Stimulated activated CD4-positive, alpha-beta T cell treated with anti-CD3 and anti-CD28 coated beads, TNF-alpha, amount 100 ng/mL, for 24 hours (primary cell): Measurements from ENCODE around the gene KRTAP3-1.

Source experiments
- DNase-seq, 3 experiments: peaks; one replicate each; pipeline ENCODE4 v3.0.0-alpha.2; 2020; ENCODE audit warnings: low read depth in 3 of 3

Gene KRTAP3-1

GRCh38 chr17:40978575-40979151, 30.3 kb downstream of the KRTAP3-1 start:
- DNase-seq, result no peak

DNA sequence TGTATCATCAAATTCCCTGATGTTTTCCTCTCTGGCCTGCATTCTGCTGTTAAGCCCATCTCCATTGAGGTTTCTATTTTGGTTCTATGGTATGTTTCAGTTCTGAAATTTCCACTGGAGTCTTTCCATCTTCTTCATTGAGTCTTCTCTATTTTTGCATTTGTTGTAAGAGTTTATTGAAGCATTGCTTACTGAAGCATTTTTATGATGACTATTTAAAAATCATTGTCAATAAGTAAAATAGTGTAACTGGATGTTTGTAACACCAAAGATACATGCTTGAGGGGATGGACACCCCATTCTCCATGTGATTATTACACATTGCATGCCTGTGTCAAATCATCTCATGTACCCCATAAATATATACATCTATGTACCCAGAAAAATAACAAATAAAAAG, 33.4 kb downstream of the KRTAP3-1 start:
- no peak for DNase-seq

DNA sequence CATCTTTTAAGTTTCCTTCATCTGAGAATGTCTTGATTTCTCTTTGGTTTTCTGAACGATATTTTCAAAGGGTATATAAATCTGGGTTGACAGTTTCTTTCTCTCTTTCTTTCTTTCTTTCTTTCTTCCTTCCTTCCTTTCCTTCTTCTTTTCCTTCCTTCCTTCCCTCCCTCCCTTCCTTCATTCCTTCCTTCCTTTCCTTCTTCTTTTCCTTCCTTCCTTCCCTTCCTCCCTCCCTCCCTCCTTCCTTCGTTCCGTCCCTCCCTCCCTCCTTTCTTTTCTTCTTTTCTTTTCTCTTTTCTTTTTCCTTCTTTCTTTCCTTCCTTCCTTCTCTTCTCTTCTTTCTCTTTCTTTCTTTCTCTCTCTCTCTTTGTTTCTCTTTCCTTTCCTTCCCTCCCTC, 34.6 kb downstream of the KRTAP3-1 start:
- DNase-seq, result no peak

DNA sequence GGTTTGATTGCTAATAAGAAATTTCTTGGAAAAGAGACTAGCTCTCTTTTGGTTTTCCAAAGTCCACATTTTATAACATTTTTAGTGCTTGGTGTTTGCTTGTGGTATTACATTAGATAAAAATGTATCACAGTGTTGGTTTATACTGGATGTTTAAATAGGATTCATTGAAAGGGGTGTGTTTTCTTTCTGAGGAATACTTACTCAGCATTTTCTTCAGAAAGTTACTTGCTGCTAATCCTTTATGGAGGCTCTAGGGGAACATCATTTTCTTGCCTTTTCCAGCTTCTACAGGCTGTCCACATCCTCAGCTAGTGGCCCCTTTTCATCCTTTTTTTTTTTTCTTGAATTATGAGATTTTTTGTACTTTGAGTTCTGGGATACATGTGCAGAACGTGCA, 41.3 kb downstream of the KRTAP3-1 start:
- no peak for DNase-seq

GRCh38 chr17:40966848-40967247, 42.1 kb downstream of the KRTAP3-1 start, which contains the start of gene KRT39:
Gene KRT39, minus strand, starts transcription at chr17:40966948. Its CDS starts 92 bp downstream, at chr17:40966856.
- DNase-seq, result no peak

- DNase-seq, result no peak
Observed at GRCh38 chr17:40963838-40964237, 45.1 kb downstream of the KRTAP3-1 start.

GRCh38 chr17:40962059-40962561, 46.8 kb downstream of the KRTAP3-1 start:
- no peak for DNase-seq

GRCh38 chr17:40961591-40961990, 47.3 kb downstream of the KRTAP3-1 start:
- no peak for DNase-seq

DNA sequence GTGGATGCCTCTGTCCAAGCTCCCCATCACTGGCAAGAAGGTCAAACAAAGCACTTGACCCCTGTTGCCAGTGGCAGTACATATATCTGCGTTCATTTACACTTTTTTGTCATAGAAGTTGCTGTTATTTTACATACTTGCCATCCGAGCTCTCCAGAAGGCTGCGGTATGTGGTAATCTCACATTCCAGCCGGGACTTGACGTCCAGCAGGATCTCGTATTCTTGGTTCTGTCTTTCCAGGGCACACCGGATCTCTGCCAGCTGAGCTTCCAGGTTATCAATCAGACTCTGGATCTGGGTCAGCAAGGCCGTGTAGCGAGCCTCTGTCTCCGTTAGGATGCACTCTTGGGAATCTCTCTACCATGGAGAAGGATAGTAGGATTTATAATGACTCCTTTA, 48.8 kb downstream of the KRTAP3-1 start:
- DNase-seq, result no peak
